Keratinocyte (primary cell): ENCODE measurements around the gene PEX10.

Experiments
- EZH2 ChIP-seq: IDR thresholded peaks from one replicate; pipeline ENCODE4 v1.6.1; 2012; ENCODE audit warnings: inconsistent platforms, mild to moderate bottlenecking, low read length, moderate library complexity
- TF ChIP-seq, protein P1 (sequence below), 3 experiments: IDR thresholded peaks in 1 of 3; conservative IDR thresholded peaks in 1 of 3; optimal IDR thresholded peaks in 1 of 3; 2 replicates in 2 of 3; 3 replicates in 1 of 3; pipeline versions ENCODE3 to v1.5.1; 2011; ENCODE audit warnings: low read length in 3 of 3, mild to moderate bottlenecking in 3 of 3, moderate library complexity in 2 of 3, control low read depth in 1 of 3, inconsistent platforms in 1 of 3; ENCODE audit not compliant: insufficient read depth in 2 of 3; ENCODE audit errors: extremely low read depth in 1 of 3

DNA sequence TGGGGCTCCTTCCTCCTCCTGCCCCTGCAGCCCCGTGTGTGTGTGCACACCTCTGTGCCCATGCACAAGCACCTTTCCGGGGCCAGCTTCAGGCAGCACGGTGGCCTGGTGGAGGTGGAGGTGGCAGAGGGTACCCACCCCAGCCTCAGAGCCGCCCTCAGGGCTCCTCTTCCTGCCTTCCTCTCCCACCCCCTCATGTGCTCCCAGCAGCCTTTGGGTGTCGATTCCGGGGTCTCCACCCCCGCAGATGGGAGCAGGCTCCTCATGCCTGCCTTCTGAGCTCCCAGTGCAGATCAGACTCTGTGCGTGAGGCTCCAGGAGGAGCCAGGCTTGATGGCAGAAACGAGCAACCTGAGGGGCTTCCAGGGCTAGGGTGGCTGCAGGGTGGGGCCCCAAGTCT is 34.5 kb upstream of the PEX10 start:
- TF ChIP-seq, protein P1, sequence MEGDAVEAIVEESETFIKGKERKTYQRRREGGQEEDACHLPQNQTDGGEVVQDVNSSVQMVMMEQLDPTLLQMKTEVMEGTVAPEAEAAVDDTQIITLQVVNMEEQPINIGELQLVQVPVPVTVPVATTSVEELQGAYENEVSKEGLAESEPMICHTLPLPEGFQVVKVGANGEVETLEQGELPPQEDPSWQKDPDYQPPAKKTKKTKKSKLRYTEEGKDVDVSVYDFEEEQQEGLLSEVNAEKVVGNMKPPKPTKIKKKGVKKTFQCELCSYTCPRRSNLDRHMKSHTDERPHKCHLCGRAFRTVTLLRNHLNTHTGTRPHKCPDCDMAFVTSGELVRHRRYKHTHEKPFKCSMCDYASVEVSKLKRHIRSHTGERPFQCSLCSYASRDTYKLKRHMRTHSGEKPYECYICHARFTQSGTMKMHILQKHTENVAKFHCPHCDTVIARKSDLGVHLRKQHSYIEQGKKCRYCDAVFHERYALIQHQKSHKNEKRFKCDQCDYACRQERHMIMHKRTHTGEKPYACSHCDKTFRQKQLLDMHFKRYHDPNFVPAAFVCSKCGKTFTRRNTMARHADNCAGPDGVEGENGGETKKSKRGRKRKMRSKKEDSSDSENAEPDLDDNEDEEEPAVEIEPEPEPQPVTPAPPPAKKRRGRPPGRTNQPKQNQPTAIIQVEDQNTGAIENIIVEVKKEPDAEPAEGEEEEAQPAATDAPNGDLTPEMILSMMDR (optimal IDR thresholded peaks at IDR 0.05 in 1 of 3, IDR thresholded peaks at IDR 0.05 in 1 of 3, conservative IDR thresholded peaks at IDR 0.05 in 1 of 3; ENCODE audit: extremely low read depth in 1 of 3, insufficient read depth in 2 of 3, low read length in 3 of 3) = no peak
- no peak for TF ChIP-seq EZH2
